GM19455 (cell line): Measurements from ENCODE around the gene TLCD3A.
"Not testable (repeated sequence)": the region's sequence is repeated elsewhere in the genome, so short reads cannot be mapped to it uniquely, and the experiment has no call there.

Experiments used
- ATAC-seq: cut with Tn5 transposase; IDR thresholded peaks from one replicate; pipeline ENCODE4 v1.9.1; 2021; ENCODE audit not compliant: unreplicated experiment

The TLCD3A gene

GRCh38 chr17:732067-732901 lies at the start of gene TLCD3A:
Gene TLCD3A (plus strand): TSS chr17:732596. CDS start chr17:732648, 52 bp downstream.
- ATAC-seq: peak; percentile 61

DNA sequence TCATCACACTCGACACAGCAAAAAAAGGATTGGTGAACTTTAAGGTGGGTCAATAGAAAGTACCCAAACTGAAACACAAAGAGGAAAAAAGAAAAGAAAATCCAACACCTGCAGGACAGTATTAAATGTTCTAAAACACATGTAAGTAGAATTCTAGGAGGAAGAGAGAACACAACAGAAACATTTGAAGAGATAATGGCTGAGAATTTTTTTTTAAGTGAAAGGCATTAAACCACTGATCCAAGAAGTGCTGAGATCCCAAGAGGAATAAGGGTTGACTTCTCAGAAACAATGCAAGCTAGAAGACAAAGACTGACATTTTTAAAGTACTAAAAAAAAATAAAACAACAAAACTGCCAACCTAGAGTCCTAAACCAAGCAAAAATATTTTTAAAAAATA lies 49.4 kb upstream of the TLCD3A start:
- no peak for ATAC-seq

DNA sequence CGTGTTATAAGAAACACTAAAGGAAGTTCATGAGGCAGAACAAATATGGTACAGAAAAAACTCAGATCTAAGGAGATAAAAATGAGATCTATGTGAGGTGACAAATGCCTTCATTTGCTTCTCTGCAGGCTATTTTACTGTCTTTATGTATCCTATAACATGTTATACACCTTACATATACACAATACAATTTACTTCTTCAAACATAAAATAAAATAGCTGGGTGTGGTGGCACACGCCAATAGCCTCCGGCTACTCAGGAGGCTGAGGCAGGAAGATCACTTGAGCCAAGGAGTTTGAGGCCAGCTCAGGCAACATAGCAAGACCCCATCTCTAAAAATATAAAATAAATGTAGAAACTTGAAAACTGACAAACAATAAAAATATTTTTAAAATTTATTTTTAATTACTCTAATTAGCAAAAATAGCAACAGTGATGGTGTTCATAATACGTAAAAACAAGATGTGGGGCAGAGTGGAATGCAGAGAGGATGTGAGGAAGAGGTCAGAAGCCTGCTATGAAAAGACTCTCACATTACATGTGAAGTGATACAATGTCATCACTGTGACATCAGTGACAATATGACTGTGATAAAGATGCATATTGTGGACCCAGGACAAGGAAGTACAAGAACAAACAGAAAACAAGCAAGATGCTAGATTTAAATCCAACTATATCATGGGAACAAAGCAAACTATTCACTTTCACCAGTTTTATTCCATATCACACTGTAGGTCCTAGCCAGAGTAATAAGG lies 48.7 kb upstream of the TLCD3A start:
- no peak for ATAC-seq

DNA sequence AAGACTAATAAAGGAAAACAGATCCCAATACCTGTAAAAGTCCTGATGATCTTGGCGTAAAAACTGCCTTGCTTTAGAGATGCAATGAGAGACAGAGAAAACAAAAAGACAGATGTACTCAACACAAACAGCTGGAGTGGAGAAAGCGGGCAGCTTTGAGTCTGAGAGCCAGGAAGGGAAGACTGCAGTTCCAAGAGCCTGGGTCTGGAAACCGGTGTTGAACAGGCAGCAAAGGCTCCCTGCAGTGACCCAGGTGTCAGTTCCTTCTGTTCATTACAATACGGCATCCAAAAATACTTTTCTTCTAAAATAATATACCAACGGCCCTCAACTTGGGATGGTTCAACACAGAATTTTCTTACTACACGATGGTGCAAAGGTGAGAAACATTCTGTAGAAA lies 47.4 kb upstream of the TLCD3A start:
- ATAC-seq: no peak

DNA sequence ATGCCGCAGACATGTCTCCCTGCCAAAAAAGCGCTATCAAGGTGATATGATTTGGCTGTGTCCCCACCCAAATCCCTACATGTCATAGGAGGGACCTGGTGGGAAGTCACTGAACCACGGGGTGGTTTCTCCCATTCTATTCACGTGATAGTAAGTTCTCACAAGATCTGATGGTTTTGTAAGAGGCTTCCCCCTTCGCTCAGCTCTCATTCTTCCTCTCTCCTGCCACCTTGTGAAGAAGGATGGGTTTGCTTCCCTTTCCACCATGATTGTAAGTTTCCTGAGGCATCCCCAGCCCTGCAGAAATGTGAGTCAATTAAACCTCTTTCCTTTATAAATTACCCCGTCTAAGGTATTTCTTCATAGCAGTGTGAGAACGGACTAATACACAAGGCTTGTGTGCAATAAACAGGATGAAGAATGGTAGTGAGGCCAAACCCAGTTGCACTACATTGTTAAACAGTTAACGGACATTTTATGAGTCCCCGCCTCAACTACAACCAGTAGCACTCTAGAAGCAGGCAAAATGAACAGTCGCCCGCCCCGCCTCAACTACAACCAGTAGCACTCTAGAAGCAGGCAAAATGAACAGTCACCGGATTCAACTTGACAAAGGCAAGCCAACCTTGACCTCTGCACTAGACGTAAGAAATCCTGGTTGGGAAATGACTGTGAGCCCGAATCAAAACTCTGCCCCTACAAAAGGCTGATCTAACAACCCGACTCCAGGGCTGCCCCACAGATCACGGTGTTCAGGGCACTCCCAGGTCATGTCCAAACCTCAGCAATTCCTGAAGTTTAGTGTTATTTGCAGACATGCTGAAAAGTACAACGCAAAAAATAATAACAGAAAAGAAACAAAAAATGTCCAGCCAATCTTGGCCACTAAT lies 44.1 kb upstream of the TLCD3A start:
- no peak for ATAC-seq

- no peak for ATAC-seq
Measured at GRCh38 chr17:689556-690275, 42.7 kb upstream of the TLCD3A start.

- no peak for ATAC-seq
Measured at GRCh38 chr17:690361-690760, 42.0 kb upstream of the TLCD3A start.

- no peak for ATAC-seq
Measured at GRCh38 chr17:691423-691822, 41.0 kb upstream of the TLCD3A start.

- ATAC-seq: no peak
Measured at GRCh38 chr17:692116-692515, 40.3 kb upstream of the TLCD3A start.

DNA sequence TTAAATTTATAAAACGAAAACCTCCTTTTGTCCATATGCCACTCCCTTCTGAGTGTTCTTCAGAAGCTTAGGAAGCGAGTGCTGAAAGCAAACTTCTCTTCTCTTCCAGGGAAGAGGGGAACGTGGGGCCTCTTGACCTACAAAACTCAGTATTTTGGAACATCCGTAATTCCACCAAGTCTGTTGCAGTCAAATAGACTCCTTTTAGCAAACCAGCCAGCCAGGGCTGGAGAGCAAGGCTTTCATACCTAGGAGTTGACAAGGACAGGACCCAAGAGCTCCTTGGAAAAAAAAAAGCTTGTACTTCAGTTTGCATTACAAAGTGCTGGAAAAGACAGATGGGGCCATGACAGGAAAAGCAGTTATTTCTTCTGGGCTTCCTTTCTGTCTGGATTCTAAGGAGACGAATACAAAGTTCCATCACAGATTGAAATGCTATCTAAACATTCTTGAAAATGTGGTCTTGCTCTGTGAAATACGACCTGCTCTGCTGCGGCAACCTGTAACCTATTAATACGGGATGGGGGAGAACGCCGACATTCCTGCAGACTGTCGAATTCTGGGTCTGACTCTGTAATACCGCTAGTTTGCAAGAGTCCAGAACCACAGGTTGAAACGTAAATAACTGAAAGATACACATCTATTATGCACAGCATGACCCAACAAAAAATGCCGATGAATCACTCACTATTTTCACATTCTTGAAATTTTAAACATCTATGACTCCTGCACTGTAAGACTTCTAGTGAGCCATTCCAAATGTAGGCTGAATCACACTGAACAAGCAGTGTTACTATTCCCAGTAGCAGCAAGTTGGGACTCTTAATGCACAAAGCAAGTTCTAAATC lies 38.4 kb upstream of the TLCD3A start:
- ATAC-seq: no peak

GRCh38 chr17:696369-696768 lies 36.0 kb upstream of the TLCD3A start:
- ATAC-seq: no peak

GRCh38 chr17:697682-698081 lies 34.7 kb upstream of the TLCD3A start:
- ATAC-seq: no peak

DNA sequence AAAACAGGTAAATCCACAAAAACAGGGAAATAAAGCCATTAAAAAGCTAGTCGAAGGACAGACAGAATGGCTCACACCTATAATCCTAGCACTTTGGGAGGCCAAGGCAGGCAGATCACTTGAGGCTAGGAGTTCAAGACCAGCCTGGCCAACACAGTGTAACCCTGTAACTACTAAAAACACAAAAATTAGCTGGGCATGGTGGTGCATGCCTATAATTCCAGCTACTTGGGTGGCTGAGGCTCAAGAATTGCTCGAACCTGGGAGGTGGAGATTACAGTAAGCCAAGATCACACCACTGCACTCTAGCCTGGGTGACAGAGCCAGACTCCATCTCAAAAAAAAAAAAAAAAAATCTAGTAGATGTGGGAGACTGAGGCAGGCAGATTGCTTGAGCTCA lies 34.3 kb upstream of the TLCD3A start:
- not testable (repeated sequence) for ATAC-seq

- ATAC-seq: no peak
Measured at GRCh38 chr17:699345-699744, 33.1 kb upstream of the TLCD3A start.

GRCh38 chr17:700504-701094 lies 31.8 kb upstream of the TLCD3A start:
- no peak for ATAC-seq

DNA sequence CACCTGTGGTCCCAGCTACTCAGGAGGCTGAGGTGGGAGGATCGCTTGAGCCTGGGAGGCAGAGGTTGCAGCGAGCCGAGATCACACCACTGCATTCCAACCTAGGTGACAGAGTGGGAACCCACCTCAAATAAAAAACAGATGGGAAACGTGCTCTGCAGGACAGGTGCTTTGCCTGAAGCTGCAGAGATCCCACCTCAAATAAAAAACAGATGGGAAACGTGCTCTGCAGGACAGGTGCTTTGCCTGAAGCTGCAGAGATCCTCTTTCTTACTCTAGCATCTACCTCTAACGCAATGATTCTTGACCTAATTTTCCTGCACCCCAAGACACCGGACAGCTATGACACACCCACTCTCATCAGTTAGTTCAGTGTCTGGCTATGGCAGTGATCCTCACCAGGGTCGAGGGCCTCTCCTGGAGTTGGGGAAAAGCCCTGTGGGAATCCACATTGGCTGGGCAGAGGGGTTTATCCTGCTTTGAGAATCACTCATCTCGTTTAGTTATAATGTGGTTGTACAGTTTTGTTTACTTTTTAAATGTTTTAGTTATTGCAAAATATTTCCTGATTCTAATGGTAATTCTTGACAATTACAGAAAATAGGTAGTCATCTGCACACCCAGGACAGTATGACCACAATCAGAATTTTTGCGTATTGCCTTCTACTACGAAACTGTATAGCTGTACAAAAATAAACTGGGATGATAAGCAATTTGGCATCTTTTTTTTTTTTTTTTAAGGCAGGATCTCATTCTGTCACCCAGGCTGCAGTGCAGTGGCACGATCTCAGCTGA lies 29.1 kb upstream of the TLCD3A start:
- ATAC-seq: no peak

GRCh38 chr17:704111-704864 lies 28.1 kb upstream of the TLCD3A start:
- no peak for ATAC-seq

DNA sequence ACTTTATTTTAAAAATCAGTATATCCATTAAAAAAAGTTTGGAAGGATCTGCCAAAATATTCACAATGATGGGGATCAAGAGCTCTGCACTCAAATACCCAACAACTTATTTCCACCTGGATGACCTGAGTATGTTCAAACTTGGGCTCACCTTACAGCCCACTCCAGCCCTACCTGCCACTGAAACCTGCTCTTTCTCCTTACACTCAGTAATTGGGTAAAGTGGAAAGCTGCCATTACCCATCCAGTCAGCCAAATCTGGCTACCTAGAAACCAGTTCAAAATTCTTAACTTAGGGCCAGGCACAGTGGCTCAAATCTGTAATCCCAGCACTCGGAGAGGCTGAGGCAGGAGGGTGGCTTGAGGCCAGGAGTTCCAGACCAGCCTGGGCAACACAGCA lies 27.4 kb upstream of the TLCD3A start:
- ATAC-seq: no peak
